ENCODE measurements around the gene SLC16A11.

DNA sequence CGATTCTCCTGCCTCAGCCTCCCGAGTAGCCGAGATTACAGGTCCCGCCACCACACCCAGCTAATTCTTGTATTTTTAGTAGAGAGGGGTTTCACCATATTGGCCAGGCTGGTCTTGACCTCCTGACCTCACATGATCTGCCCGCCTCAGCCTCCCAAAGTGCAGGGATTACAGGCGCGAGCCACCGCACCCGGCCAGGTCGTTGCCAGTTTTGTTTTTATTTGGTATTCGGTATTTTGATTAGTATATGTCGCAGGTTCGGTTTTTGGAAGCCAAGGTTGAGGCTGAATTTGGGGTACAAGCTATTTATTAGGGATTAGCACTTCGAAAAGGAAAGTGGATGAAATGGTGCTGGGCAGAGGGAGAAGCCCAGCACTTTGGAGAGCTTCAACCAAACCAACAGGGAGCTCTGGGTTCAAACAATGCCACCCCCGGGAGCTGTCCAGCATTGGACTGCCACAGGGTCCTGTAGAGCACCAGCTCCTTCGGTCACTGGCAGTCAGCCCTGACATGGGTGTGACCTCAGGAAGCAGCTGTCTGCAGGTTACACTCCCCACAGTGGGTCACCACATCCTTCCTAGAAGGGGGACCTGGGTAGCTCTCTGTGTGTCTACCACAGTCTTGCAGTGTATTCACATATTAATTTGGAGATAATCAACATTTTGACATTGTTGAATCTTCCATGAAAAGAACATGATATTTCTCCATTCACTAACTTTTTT lies 37.6 kb upstream of the SLC16A11 start:
- TF ChIP-seq, protein P1, sequence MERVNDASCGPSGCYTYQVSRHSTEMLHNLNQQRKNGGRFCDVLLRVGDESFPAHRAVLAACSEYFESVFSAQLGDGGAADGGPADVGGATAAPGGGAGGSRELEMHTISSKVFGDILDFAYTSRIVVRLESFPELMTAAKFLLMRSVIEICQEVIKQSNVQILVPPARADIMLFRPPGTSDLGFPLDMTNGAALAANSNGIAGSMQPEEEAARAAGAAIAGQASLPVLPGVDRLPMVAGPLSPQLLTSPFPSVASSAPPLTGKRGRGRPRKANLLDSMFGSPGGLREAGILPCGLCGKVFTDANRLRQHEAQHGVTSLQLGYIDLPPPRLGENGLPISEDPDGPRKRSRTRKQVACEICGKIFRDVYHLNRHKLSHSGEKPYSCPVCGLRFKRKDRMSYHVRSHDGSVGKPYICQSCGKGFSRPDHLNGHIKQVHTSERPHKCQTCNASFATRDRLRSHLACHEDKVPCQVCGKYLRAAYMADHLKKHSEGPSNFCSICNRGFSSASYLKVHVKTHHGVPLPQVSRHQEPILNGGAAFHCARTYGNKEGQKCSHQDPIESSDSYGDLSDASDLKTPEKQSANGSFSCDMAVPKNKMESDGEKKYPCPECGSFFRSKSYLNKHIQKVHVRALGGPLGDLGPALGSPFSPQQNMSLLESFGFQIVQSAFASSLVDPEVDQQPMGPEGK (CRISPR knock-in tag; IDR thresholded peaks at IDR 0.05; ENCODE audit: borderline replicate concordance) = no peak
- TF ChIP-seq RARB (CRISPR knock-in tag; IDR thresholded peaks at IDR 0.05) = no peak
- no peak for TF ChIP-seq TCF4 (CRISPR knock-in tag; IDR thresholded peaks at IDR 0.05; ENCODE audit: borderline replicate concordance)
- no peak for TF ChIP-seq ZFP30 (CRISPR knock-in tag; IDR thresholded peaks at IDR 0.05)
- TF ChIP-seq OSR1 (CRISPR knock-in tag; IDR thresholded peaks at IDR 0.05) = no peak
- TF ChIP-seq, protein P2, sequence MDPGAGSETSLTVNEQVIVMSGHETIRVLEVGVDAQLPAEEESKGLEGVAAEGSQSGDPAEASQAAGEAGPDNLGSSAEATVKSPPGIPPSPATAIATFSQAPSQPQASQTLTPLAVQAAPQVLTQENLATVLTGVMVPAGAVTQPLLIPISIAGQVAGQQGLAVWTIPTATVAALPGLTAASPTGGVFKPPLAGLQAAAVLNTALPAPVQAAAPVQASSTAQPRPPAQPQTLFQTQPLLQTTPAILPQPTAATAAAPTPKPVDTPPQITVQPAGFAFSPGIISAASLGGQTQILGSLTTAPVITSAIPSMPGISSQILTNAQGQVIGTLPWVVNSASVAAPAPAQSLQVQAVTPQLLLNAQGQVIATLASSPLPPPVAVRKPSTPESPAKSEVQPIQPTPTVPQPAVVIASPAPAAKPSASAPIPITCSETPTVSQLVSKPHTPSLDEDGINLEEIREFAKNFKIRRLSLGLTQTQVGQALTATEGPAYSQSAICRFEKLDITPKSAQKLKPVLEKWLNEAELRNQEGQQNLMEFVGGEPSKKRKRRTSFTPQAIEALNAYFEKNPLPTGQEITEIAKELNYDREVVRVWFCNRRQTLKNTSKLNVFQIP (CRISPR knock-in tag; IDR thresholded peaks at IDR 0.05; ENCODE audit: borderline replicate concordance, low read depth) = no peak
- TF ChIP-seq CSDC2 (CRISPR knock-in tag; IDR thresholded peaks at IDR 0.05) = no peak
- TF ChIP-seq PPARA (CRISPR knock-in tag; IDR thresholded peaks at IDR 0.05; ENCODE audit: borderline replicate concordance) = no peak
- TF ChIP-seq, protein P3, sequence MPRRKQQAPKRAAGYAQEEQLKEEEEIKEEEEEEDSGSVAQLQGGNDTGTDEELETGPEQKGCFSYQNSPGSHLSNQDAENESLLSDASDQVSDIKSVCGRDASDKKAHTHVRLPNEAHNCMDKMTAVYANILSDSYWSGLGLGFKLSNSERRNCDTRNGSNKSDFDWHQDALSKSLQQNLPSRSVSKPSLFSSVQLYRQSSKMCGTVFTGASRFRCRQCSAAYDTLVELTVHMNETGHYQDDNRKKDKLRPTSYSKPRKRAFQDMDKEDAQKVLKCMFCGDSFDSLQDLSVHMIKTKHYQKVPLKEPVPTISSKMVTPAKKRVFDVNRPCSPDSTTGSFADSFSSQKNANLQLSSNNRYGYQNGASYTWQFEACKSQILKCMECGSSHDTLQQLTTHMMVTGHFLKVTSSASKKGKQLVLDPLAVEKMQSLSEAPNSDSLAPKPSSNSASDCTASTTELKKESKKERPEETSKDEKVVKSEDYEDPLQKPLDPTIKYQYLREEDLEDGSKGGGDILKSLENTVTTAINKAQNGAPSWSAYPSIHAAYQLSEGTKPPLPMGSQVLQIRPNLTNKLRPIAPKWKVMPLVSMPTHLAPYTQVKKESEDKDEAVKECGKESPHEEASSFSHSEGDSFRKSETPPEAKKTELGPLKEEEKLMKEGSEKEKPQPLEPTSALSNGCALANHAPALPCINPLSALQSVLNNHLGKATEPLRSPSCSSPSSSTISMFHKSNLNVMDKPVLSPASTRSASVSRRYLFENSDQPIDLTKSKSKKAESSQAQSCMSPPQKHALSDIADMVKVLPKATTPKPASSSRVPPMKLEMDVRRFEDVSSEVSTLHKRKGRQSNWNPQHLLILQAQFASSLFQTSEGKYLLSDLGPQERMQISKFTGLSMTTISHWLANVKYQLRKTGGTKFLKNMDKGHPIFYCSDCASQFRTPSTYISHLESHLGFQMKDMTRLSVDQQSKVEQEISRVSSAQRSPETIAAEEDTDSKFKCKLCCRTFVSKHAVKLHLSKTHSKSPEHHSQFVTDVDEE (CRISPR knock-in tag; IDR thresholded peaks at IDR 0.05) = no peak
